ENCODE results near the gene CCDC121.

CCDC121 gene

GRCh38 chr2:27606611-27607010 is 22.2 kb downstream of the CCDC121 start:
- Histone ChIP-seq H3K4me3 (ENCODE audit: low read depth, low read length) (no peak overlapping the region), H3K4me1 (ENCODE audit: control insufficient read depth, insufficient read depth, low read length) (no peaks in the 10 kb centered on the region), H3K9me3 (ENCODE audit: control insufficient read depth, insufficient read depth, low read depth, low read length) (no peaks in the 10 kb centered on the region), H3K27ac (ENCODE audit: extremely low read depth, low read depth, low read length) (no peak overlapping the region), H3K36me3 (ENCODE audit: control insufficient read depth in 2 of 2, insufficient read depth in 1 of 2, low read length in 2 of 2) (peaks cover 57 to 74% of the 10 kb centered on the region in 2 experiments)
- ChIA-PET POLR2A (no interaction called here), CTCF (no interaction called here)
- TF ChIP-seq ZNF830 (tag by site-specific recombination; IDR thresholded peaks at IDR 0.05; ENCODE audit: low read depth) (no peak), YY2 (tag by site-specific recombination; IDR thresholded peaks at IDR 0.05) (no peak), ZBTB7A (tag by site-specific recombination; IDR thresholded peaks at IDR 0.05; ENCODE audit: low read depth) (no peak), OVOL3 (tag by site-specific recombination; IDR thresholded peaks at IDR 0.05) (no peak), ZSCAN5A (tag by site-specific recombination; IDR thresholded peaks at IDR 0.05) (no peak), ZNF274 (IDR thresholded peaks at IDR 0.05; ENCODE audit: low read length) (no peak), ZNF274 (tag by site-specific recombination; IDR thresholded peaks at IDR 0.05; ENCODE audit: borderline replicate concordance) (no peak), ZNF621 (tag by site-specific recombination; IDR thresholded peaks at IDR 0.05) (no peak), GLI2 (tag by site-specific recombination; IDR thresholded peaks at IDR 0.05; ENCODE audit: borderline replicate concordance, low read depth) (no peak), ZNF473 (tag by site-specific recombination; IDR thresholded peaks at IDR 0.05) (no peak), IKZF3 (tag by site-specific recombination; IDR thresholded peaks at IDR 0.05) (no peak), TCF7L2 (IDR thresholded peaks at IDR 0.05; ENCODE audit: borderline replicate concordance, low read depth, low read length) (no peak), ZNF362 (tag by site-specific recombination; IDR thresholded peaks at IDR 0.05) (no peak), ZNF114 (tag by site-specific recombination; IDR thresholded peaks at IDR 0.05) (no peak)

- CTCF ChIA-PET, result interaction anchor here (0.5 to 1.2 kb wide), 3 partner anchors 86 to 1319 kb away, joined by 3 to 5 read pairs (median 4); no protein-coding TSS in a partner anchor
- Histone ChIP-seq H3K9me3 (ENCODE audit: control insufficient read depth, insufficient read depth, low read depth, low read length) (no peaks in the 10 kb centered on the region), H3K27ac (ENCODE audit: extremely low read depth, low read depth, low read length) (no peak overlapping the region), H3K4me3 (ENCODE audit: low read depth, low read length) (no peak overlapping the region), H3K36me3 (ENCODE audit: control insufficient read depth in 2 of 2, insufficient read depth in 1 of 2, low read length in 2 of 2) (peaks cover 10 to 38% of the 10 kb centered on the region in 2 experiments), H3K4me1 (ENCODE audit: control insufficient read depth, insufficient read depth, low read length) (peaks cover 5% of the 10 kb centered on the region; the same call in 1 of the 2 replicates)
- POLR2A ChIA-PET, result no interaction called here
- TF ChIP-seq ZNF184 (tag by site-specific recombination; IDR thresholded peaks at IDR 0.05) (no peak), FEZF1 (tag by site-specific recombination; IDR thresholded peaks at IDR 0.05) (no peak), ZBTB20 (tag by site-specific recombination; IDR thresholded peaks at IDR 0.05) (no peak), ZNF692 (tag by site-specific recombination; IDR thresholded peaks at IDR 0.05) (no peak), ZFP37 (tag by site-specific recombination; IDR thresholded peaks at IDR 0.05) (no peak), ZBTB44 (tag by site-specific recombination; IDR thresholded peaks at IDR 0.05) (no peak), ZFP3 (tag by site-specific recombination; IDR thresholded peaks at IDR 0.05; ENCODE audit: low read depth) (no peak), ZIC2 (tag by site-specific recombination; IDR thresholded peaks at IDR 0.05) (no peak), KLF7 (tag by site-specific recombination; IDR thresholded peaks at IDR 0.05; ENCODE audit: borderline replicate concordance) (no peak), ZNF660 (tag by site-specific recombination; IDR thresholded peaks at IDR 0.05) (no peak), ZNF776 (tag by site-specific recombination; IDR thresholded peaks at IDR 0.05; ENCODE audit: borderline replicate concordance) (no peak), ZNF274 (IDR thresholded peaks at IDR 0.05; ENCODE audit: low read length) (no peak), ZNF274 (tag by site-specific recombination; IDR thresholded peaks at IDR 0.05; ENCODE audit: borderline replicate concordance) (no peak), ZNF768 (tag by site-specific recombination; IDR thresholded peaks at IDR 0.05) (no peak), ZNF362 (tag by site-specific recombination; IDR thresholded peaks at IDR 0.05) (no peak), ZNF404 (tag by site-specific recombination; IDR thresholded peaks at IDR 0.05) (no peak), REPIN1 (tag by site-specific recombination; IDR thresholded peaks at IDR 0.05; ENCODE audit: low read depth) (no peak), ZNF747 (tag by site-specific recombination; IDR thresholded peaks at IDR 0.05) (no peak), ZNF76 (tag by site-specific recombination; IDR thresholded peaks at IDR 0.05; ENCODE audit: borderline replicate concordance, low read depth) (no peak), ZNF623 (tag by site-specific recombination; IDR thresholded peaks at IDR 0.05) (no peak)
Observed at GRCh38 chr2:27596627-27597026, 32.2 kb downstream of the CCDC121 start.
